PC-3 (cell line): ENCODE data around the gene ADAM22.

Source experiments
- EZH2phosphoT487 ChIP-seq: fragments of 300-600 bp; sonication (generic); IDR thresholded peaks from 2 replicates; pipeline ENCODE4 v1.6.1; 2018; ENCODE audit warnings: mild to moderate bottlenecking, antibody characterized with exemption, low read length, borderline replicate concordance
- TF ChIP-seq, protein P1 (sequence below): fragments of 300-600 bp; sonication (generic); conservative IDR thresholded peaks from 2 replicates; pipeline ENCODE4 v1.5.1; 2017; ENCODE audit warnings: antibody characterized with exemption, low read depth, mild to moderate bottlenecking, low read length

DNA sequence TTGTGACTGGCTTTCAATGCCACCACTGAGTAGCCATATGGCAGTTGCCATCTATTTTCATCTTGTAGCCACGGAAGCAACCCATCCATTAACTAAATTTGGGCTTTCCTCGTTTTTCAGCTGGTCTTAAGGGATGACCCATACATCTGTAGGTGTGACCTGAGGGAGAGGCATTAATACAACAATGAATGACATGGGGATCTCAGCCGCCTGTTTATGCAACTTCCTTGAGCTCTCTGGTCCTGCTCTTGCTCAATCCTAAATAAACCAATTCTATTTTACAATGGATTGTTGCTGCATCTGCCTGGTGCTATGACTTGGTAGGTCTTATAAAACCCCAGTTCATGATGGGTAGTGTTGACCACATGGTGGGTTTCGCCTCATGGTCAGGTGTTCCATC is 21.9 kb upstream of the ADAM22 start:
- TF ChIP-seq, protein P1, sequence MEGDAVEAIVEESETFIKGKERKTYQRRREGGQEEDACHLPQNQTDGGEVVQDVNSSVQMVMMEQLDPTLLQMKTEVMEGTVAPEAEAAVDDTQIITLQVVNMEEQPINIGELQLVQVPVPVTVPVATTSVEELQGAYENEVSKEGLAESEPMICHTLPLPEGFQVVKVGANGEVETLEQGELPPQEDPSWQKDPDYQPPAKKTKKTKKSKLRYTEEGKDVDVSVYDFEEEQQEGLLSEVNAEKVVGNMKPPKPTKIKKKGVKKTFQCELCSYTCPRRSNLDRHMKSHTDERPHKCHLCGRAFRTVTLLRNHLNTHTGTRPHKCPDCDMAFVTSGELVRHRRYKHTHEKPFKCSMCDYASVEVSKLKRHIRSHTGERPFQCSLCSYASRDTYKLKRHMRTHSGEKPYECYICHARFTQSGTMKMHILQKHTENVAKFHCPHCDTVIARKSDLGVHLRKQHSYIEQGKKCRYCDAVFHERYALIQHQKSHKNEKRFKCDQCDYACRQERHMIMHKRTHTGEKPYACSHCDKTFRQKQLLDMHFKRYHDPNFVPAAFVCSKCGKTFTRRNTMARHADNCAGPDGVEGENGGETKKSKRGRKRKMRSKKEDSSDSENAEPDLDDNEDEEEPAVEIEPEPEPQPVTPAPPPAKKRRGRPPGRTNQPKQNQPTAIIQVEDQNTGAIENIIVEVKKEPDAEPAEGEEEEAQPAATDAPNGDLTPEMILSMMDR = no peak
- TF ChIP-seq EZH2phosphoT487 = no peak
